T1000 (cell line): ENCODE results near the gene LRP8.

Experiments used
- DNase-seq: peaks from one replicate; lab custom pipeline; 2025; ENCODE audit warnings: mixed read lengths; lab: John Stamatoyannopoulos, UW

The LRP8 gene

DNA sequence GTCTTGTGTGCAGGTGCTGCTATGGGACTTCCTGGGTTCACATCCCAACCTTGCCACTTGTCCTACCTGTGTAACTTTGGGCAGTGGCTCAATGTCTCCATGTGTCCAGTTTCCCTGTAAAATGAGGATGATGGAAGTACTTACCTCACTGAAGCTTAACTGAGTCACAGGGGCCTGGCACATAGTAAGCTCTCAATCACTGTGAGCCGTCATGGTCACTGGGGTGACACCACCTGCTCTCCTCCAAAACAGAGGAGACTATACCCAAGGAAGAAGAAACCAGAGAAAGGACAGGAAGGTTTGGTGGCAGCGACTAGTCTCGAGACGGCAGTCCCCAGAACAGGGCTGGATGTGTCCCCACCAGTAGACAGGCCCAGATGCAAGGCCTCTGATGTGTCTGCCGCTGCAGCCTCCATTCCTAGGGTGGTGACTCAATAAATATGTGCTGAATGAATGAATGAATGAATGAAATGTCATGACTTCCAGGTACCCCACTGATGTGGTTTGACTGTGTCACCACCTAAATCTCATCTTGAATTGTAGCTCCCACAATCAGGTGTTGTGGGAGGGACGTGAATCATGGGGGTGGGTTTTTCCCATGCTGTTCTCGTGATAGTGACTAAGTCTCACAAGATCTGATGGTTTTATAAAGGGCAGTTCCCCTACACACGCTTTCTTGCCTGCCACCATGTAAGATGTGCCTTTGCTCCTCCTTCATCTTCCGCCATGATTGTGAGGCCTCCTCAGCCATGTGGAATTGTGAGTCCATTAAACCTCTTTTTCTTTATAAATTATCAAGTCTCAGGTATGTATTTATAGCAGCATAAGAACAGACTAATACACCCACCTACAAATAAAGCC lies 13.0 kb upstream of the LRP8 start:
- no peak for DNase-seq

DNA sequence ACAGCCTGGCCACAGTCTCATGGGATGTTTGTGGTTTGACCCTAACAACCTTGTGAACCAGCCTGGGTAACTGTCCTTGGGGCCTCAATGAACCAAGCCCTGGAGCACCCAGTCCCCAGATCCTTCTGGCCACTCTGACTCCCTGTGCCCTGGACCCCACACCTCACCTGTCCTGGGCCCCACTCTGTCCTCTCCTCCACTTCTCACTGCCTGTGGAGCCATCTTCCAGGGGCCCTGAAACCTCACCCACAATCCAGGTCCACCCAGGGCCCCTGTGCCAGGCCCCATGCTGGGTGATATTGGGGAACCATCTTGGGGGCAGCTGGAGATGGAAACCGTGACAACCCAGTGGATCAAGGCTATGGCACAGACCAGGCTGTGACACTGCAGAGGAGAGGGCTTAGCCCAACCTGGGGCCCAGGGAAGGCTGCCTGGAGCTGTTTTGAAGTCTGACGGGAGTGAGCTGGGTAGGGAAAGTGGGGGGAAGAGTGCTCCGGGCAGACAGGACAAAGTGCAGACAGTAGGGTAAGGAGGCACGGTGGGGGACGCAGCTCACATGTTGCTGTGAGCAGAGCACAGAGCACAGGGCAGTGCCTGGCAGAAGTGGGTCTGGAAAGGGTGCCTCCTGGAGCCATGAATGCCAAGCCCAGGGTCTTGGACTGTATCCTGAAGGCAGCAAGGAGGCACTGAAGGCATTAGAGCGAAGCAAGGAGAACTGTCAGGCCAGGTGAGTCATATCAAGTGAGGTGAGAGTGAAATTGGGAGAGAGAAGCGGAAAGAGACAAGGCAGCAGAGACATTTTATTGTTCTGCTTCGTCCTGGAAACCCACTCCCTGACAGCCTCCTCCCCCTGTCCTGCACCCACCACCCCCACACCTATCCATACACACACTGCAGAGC lies 12.1 kb upstream of the LRP8 start:
- DNase-seq: no peak

DNA sequence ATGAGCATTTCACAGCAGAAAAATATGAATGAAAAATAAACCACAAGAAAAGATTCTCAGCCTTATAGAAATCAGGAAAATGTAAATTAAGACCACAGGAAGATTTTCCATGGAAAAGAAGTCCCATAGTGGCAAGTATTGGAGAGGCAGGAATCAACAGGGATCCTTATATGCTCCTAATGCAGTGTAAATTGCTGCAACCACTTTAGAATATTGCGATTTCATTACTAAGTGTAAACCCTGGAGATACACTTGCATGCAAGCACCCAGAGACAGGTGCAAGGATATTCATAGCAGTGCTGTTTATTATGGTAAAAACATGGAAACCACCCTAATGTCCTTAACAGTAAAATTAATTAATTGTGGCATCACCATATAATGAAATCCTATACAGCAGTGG lies 10.6 kb upstream of the LRP8 start:
- DNase-seq: no peak

DNA sequence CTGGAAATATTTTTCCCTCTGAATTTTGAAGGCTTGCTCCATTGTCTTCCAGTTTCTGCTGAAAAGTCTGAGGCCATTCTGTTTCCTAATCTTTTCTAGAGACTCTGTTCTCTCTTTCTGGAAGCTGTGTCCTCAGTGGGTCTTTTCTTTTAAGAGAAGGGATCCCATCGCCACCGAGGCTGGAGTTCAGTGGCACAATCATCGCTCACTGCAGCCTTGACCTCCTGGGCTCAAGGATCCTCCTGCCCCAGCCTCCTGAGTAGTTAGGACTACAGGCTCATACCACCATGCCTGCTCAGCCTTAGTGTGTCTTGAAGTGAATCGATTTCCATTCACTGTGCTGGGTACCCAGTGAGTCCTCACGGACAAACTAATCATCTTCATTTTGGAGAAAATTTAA lies 9.6 kb upstream of the LRP8 start:
- DNase-seq: no peak

DNA sequence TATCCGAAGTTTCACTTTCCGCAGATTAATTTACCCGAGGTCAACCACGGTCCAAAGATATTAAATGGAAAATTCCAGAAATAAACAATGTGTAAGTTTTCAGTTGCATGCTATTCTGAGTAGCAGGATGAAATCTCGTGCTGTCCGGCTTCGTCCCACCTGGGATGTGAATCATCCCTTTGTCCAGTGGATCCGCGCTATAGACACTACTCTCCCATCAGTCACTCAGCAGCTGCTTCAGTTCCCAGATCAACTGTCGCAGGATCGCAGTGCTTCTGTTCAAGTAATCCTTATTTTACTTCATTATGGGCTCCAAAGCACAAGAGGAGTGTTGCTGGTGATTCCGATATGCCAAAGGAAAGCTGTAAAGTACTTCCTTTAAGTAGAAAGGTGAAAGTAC lies 8.3 kb upstream of the LRP8 start:
- DNase-seq: no peak

DNA sequence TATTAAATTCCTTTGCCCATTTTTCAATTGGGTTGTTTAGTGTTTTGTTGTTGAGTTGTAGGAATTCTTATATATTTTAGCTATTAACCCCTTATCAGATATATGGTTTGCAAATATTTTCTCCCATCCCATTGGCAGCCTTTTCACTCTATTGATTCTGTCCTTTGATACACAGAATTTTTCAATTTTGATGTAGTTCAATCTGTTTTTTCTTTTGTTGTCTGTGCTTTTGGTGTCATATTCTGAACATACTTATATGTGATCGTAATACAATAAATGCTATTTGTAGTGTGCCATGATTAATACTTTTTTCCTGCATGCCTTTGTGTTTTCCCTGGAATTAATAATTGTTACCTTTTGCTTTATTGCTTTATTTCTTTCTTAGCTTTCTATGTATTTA lies 7.8 kb upstream of the LRP8 start:
- DNase-seq: no peak

DNA sequence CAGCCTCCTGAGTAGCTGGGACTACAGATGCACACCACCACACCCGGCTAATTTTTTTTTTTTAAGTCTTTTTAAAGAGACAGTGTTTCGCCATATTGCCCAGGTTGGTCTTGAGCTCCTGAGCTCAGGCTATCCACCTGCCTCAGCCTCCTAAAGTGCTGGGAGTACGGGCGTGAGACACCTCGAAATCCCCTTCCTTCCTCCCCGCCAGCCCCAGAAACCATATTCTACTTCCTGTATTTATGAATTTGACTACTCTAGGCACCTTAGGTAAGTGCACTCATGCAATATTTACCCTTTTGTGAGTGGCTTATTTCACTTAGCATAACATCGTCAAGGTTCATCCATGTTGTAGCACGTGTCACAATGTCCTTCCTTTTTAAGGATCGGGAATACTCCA lies 6.9 kb upstream of the LRP8 start:
- DNase-seq: no peak

GRCh38 chr1:53334312-53334711 lies 6.4 kb upstream of the LRP8 start:
- DNase-seq: no peak

GRCh38 chr1:53332833-53333232 lies 5.0 kb upstream of the LRP8 start:
- no peak for DNase-seq

DNA sequence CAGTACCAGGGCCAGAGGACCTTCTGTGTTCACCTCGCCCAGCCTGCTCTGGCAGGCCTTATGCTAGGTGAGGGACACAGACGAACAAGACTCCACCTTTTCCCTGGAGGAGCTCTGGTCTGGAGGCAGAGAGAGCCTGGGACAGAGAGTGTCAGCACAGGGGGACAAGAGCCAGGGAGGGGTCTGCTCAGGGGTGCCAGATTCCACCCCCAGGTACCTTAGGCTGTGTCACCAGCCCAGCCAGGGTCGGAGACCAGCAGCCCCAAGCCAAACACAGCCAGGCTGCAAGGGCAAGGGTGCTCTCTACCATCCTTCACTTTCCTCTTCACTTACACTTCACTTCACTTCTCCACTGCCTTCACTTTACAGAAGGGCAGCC lies 4.3 kb upstream of the LRP8 start:
- DNase-seq: no peak

GRCh38 chr1:53331446-53332185 lies 3.7 kb upstream of the LRP8 start:
- no peak for DNase-seq

DNA sequence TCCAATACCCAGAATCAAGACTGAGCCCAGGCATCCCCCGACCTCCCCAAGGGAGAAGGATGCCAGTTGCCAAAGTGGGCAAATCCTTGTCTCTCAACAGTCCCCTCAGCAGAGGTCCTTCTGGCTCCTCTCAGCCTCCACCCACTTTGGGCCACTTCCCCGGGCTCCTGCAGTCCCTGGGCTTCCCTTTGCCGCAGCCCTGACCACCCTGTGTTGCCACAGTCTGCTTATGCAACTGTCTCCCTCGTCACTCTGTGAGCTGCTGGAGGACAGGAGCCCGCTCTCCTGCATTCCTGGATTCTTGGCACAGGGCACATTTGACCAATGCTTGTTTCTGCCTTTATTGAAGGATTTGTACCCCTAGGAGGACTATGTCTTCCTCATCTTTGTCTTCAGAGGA lies 2.9 kb upstream of the LRP8 start:
- DNase-seq: no peak

- DNase-seq: no peak
These were observed 950 bp upstream of the LRP8 start for GRCh38 chr1:53328541-53329499.

- DNase-seq: peak; percentile 37
These were observed 522 bp downstream of the LRP8 start for GRCh38 chr1:53327182-53327913.

DNA sequence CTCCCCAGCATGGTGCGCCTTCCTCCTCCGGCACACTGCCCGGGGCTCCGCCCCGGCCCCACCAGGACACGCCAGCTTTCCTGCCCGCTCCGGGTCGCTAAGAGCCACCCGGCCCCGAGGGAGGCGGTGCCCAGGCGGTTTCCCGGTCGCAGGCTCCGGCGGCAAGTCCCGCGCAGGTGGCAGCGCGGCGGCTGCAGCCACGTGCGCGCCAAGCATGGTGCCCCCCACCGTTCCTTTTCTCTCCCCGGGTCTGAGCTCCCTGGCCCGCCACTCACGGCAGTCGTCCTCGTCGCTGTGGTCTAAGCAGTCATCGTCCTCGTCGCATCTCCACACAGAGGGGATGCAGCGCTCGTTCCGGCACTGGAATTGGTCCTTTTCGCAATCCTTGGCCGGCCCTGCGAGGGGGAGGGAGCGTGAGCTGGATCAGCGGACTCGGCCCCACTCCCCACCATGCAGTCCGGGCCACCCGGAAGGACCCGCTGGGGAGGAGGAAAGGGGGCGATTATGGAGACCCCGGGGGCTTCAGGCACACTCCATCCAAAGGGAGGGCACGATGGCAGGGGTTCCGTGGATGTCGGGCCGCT lies 1.2 kb downstream of the LRP8 start:
- peak; percentile 37 for DNase-seq

DNA sequence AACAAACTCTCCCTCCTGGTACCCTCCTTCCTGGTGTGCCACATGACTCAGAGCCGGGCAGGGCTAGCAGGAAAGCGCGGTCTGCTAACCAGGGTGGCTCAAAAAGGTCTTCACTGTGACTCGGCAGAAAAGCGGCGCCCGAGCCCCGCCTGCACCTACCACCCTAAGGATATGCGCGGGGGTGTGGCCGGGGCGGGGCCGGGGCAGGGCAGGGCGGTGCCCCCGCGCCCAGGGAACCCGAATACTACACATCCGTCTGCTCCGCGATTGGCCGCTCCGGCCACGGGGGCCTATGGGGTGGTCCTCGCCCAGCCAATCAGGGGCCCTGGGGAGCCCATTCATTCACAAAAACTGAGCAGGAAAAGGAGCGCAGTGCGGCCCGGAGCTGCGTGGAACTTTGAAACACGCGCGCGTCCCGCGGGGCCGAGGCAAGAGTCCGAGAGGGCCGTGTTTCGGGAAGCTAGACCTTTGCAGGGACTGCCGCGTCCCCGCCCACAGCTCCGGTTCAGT lies 1.7 kb downstream of the LRP8 start:
- peak; percentile 96 for DNase-seq

- no peak for DNase-seq
These were observed 2.4 kb downstream of the LRP8 start for GRCh38 chr1:53325326-53326087.

- DNase-seq: no peak
These were observed 3.1 kb downstream of the LRP8 start for GRCh38 chr1:53324728-53325297.

- no peak for DNase-seq
These were observed 3.5 kb downstream of the LRP8 start for GRCh38 chr1:53324321-53324720.
